Tibial nerve (tissue), 4 donors: Measurements from ENCODE around the gene CCL17.

Experiments
- CTCF ChIP-seq, 5 experiments: fragments of 200-600 bp in 3 of 5; fragments of 450-650 bp in 2 of 5; sonication (generic) in 3 of 5; IDR thresholded peaks; one replicate each; pipeline ENCODE4 v1.5.1; 2016 to 2019; ENCODE audit warnings: antibody characterized with exemption in 5 of 5, mild to moderate bottlenecking in 3 of 5, moderate library complexity in 2 of 5
- EP300 ChIP-seq, 2 donors: sonication (generic); formaldehyde crosslinking; IDR thresholded peaks; one replicate each; pipeline ENCODE4 v1.6.1; 2017; ENCODE audit warnings: antibody characterized with exemption in 2 of 2, mild to moderate bottlenecking in 1 of 2
- POLR2A ChIP-seq, 2 donors: fragments of 450-650 bp; IDR thresholded peaks; one replicate each; pipeline ENCODE4 v1.6.1; 2017; ENCODE audit warnings: antibody characterized with exemption in 2 of 2, mild to moderate bottlenecking in 2 of 2, moderate library complexity in 2 of 2

- no peak for TF ChIP-seq CTCF (IDR thresholded peaks at IDR 0.05)
- TF ChIP-seq POLR2A (IDR thresholded peaks at IDR 0.05), result no peak
- TF ChIP-seq EP300 (IDR thresholded peaks at IDR 0.05), result no peak
Measured at GRCh38 chr16:57427824-57428223, 23.3 kb downstream of the CCL17 start.
